GM21526 (cell line): ENCODE data around the gene LYRM4.

Experiments
- ATAC-seq: cut with Tn5 transposase; IDR thresholded peaks from one replicate; pipeline ENCODE4 v1.9.1; 2021; ENCODE audit warnings: moderate library complexity; ENCODE audit not compliant: unreplicated experiment, low FRiP score

LYRM4 gene

GRCh38 chr6:5179917-5180316 lies 80.8 kb downstream of the LYRM4 start:
- no peak for ATAC-seq

GRCh38 chr6:5178806-5179205 lies 81.9 kb downstream of the LYRM4 start:
- ATAC-seq: no peak

GRCh38 chr6:5175635-5176034 lies 85.1 kb downstream of the LYRM4 start:
- ATAC-seq: no peak

- ATAC-seq: no peak
These were observed 85.8 kb downstream of the LYRM4 start for GRCh38 chr6:5174756-5175549.

- ATAC-seq: peak; percentile 93
These were observed 86.5 kb downstream of the LYRM4 start for GRCh38 chr6:5174244-5174643.

GRCh38 chr6:5173810-5174209 lies 86.9 kb downstream of the LYRM4 start:
- peak; percentile 25 for ATAC-seq

- no peak for ATAC-seq
These were observed 87.8 kb downstream of the LYRM4 start for GRCh38 chr6:5172897-5173474.

- no peak for ATAC-seq
These were observed 88.6 kb downstream of the LYRM4 start for GRCh38 chr6:5172041-5172653.

GRCh38 chr6:5167501-5167900 lies 93.2 kb downstream of the LYRM4 start:
- no peak for ATAC-seq

- no peak for ATAC-seq
These were observed 96.7 kb downstream of the LYRM4 start for GRCh38 chr6:5164092-5164491.

GRCh38 chr6:5163247-5163646 lies 97.5 kb downstream of the LYRM4 start:
- ATAC-seq: no peak

- ATAC-seq: no peak
These were observed 98.4 kb downstream of the LYRM4 start for GRCh38 chr6:5162355-5162754.

GRCh38 chr6:5160206-5160605 lies 100.5 kb downstream of the LYRM4 start:
- ATAC-seq: no peak

- no peak for ATAC-seq
These were observed 101.6 kb downstream of the LYRM4 start for GRCh38 chr6:5159162-5159561.

GRCh38 chr6:5158180-5158579 lies 102.6 kb downstream of the LYRM4 start:
- no peak for ATAC-seq

- ATAC-seq: no peak
These were observed 103.1 kb downstream of the LYRM4 start for GRCh38 chr6:5157621-5158138.

GRCh38 chr6:5156627-5157026 lies 104.1 kb downstream of the LYRM4 start:
- ATAC-seq: no peak

- no peak for ATAC-seq
These were observed 104.8 kb downstream of the LYRM4 start for GRCh38 chr6:5155906-5156305.

GRCh38 chr6:5153186-5153585 lies 107.6 kb downstream of the LYRM4 start:
- ATAC-seq: no peak

GRCh38 chr6:5152460-5152859 lies 108.3 kb downstream of the LYRM4 start:
- no peak for ATAC-seq

GRCh38 chr6:5151955-5152401 lies 108.8 kb downstream of the LYRM4 start:
- no peak for ATAC-seq
